Osteoblast (primary cell): ENCODE results near the gene RABGGTB. TPM values are rescaled to one million over a fixed set of nuclear protein-coding genes. Genes with fewer than 3 reads are reported as not detected.

Experiments used
- DNase-seq: peaks from one replicate; pipeline ENCODE4 v3.0.0; 2011; ENCODE audit warnings: low spot score, mixed read lengths; ENCODE audit not compliant: insufficient read length; ENCODE audit errors: missing footprints
- H2AFZ ChIP-seq: 2 replicates; pipeline ENCODE4 v1.6.0; 2011; ENCODE audit warnings: mild to moderate bottlenecking, low read length
- H3K27ac ChIP-seq: 2 replicates; pipeline ENCODE4 v1.5.1; 2011; ENCODE audit warnings: mild to moderate bottlenecking, low read depth, low read length, moderate library complexity
- H3K27me3 ChIP-seq: 2 replicates; pipeline ENCODE4 v1.6.0; 2012; ENCODE audit warnings: mild to moderate bottlenecking, control low read depth, inconsistent platforms, low read length, moderate library complexity; ENCODE audit not compliant: insufficient read depth
- H3K36me3 ChIP-seq: 2 replicates; pipeline ENCODE4 v1.5.1; 2011; ENCODE audit warnings: mild to moderate bottlenecking, low read length, control low read depth, moderate library complexity; ENCODE audit not compliant: insufficient read depth
- H3K4me1 ChIP-seq: 2 replicates; pipeline ENCODE4 v1.5.1; 2011; ENCODE audit warnings: mild to moderate bottlenecking, low read length, control low read depth, moderate library complexity; ENCODE audit not compliant: insufficient read depth
- H3K4me2 ChIP-seq: 2 replicates; pipeline ENCODE4 v1.6.0; 2011; ENCODE audit warnings: mild to moderate bottlenecking, low read length; ENCODE audit not compliant: insufficient read depth
- H3K4me3 ChIP-seq: fragments of 200-600 bp; sonication (generic); 3 replicates; pipeline ENCODE4 v1.5.1; 2012; ENCODE audit warnings: mild to moderate bottlenecking, low read length, inconsistent platforms; ENCODE audit not compliant: insufficient read depth
- H3K79me2 ChIP-seq: 2 replicates; pipeline ENCODE4 v1.6.0; 2012; ENCODE audit warnings: mild to moderate bottlenecking, low read length, control low read depth, inconsistent platforms; ENCODE audit not compliant: insufficient read depth
- H3K9me3 ChIP-seq: 2 replicates; pipeline ENCODE4 v1.5.1; 2011; ENCODE audit warnings: low read depth, low read length, control low read depth
- H4K20me1 ChIP-seq: 2 replicates; pipeline ENCODE4 v1.6.0; 2012; ENCODE audit warnings: mild to moderate bottlenecking, low read length, control low read depth; ENCODE audit not compliant: insufficient read depth
- total RNA-seq: library from RNA; depleted of rRNA; stranded (reverse); fragments of >200 nt; gene quantifications from 2 replicates; pipeline ENCODE4 v1.2.3, GENCODE V29; 2012
- TF ChIP-seq, protein P1 (sequence below): IDR thresholded peaks from 2 replicates; pipeline ENCODE4 v1.5.1; 2011; ENCODE audit warnings: mild to moderate bottlenecking, low read depth, low read length, moderate library complexity; ENCODE audit errors: extremely low read depth

Gene RABGGTB
- total RNA-seq, 1 donor = 76.0 TPM

DNA sequence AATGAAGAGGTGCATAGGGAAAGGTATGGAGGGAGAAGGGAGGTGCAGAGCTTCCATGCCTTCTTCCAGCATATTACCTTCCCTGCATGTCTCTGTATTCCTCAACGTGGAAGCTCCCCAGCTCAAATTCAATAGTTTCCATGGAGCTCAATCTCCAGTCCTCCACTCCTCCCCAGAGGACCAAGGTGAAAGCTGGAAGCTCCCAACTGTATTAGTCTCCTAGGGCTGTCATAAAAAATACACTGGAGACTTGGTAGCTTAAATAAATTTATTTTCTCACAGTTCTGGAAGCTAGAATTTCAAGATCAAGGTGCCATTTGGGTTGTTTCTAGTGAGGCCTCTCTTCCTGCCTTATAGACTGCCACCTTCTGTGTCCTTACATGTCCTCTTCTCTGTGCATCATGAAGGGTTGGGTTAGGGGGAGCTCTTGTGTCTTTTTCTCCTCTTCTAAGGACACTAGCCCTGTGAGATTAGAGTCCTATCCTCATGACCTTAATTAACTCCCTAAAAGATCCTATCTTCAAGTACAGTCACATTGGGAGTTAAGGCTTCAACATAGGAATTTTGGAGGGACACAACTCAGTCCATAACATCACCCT, 21.9 kb upstream of the RABGGTB start:
- TF ChIP-seq, protein P1, sequence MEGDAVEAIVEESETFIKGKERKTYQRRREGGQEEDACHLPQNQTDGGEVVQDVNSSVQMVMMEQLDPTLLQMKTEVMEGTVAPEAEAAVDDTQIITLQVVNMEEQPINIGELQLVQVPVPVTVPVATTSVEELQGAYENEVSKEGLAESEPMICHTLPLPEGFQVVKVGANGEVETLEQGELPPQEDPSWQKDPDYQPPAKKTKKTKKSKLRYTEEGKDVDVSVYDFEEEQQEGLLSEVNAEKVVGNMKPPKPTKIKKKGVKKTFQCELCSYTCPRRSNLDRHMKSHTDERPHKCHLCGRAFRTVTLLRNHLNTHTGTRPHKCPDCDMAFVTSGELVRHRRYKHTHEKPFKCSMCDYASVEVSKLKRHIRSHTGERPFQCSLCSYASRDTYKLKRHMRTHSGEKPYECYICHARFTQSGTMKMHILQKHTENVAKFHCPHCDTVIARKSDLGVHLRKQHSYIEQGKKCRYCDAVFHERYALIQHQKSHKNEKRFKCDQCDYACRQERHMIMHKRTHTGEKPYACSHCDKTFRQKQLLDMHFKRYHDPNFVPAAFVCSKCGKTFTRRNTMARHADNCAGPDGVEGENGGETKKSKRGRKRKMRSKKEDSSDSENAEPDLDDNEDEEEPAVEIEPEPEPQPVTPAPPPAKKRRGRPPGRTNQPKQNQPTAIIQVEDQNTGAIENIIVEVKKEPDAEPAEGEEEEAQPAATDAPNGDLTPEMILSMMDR = no peak

DNA sequence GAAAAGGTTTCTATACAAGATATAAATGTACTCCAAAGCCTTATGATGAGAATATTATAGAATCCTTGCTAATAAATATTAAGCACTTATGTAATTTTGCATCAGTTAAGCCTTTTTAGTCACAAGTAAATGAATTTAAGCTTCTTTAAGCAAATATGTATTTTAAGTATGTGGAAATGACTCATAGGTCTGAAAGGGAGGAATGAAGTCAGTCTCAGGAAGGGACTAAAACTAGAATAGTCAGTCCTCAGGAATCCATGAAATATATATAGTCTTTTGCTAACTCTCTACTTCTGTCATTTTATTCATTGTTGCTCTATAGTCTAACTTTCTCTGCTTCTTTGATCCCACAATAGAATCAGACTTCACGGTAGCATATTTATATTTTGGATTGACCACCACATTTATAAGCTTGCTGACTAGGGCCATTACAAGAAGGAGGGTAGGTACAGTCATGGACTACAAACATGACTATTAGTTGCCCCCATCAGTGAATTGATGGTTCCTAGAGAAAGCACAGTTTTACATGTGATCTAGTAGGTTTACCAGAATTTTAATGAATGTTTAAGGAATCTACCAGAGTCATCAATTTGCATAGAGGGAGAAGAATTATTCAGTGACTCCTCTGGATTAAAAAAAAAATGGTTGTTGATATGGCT, 20.2 kb upstream of the RABGGTB start:
- no peaks in the 10 kb centered on the region for H3K79me2 ChIP-seq
- H3K36me3 ChIP-seq = no peaks in the 10 kb centered on the region
- H2AFZ ChIP-seq = peak overlapping the region; percentile 36
- peak; percentile 49 for DNase-seq
- TF ChIP-seq, protein P1 = no peak
- no peaks in the 10 kb centered on the region for H4K20me1 ChIP-seq
- peaks cover 14% of the 10 kb centered on the region for H3K4me1 ChIP-seq
- H3K27ac ChIP-seq = peak overlapping the region; percentile 60
- peak overlapping the region; percentile 63 for H3K4me2 ChIP-seq
- peak overlapping the region; percentile 11 for H3K4me3 ChIP-seq
- H3K27me3 ChIP-seq = no peaks in the 10 kb centered on the region
- H3K9me3 ChIP-seq = no peaks in the 10 kb centered on the region

More for the DNA sequence above, 21.9 kb upstream of the RABGGTB start:
- Histone ChIP-seq H3K36me3 (no peaks in the 10 kb centered on the region), H3K9me3 (no peaks in the 10 kb centered on the region), H3K79me2 (no peaks in the 10 kb centered on the region), H3K4me2 (no peak overlapping the region), H3K4me1 (peaks cover 14% of the 10 kb centered on the region), H3K4me3 (no peak overlapping the region), H2AFZ (no peak overlapping the region), H4K20me1 (no peaks in the 10 kb centered on the region), H3K27me3 (no peaks in the 10 kb centered on the region), H3K27ac (no peak overlapping the region)
- DNase-seq = no peak

DNA sequence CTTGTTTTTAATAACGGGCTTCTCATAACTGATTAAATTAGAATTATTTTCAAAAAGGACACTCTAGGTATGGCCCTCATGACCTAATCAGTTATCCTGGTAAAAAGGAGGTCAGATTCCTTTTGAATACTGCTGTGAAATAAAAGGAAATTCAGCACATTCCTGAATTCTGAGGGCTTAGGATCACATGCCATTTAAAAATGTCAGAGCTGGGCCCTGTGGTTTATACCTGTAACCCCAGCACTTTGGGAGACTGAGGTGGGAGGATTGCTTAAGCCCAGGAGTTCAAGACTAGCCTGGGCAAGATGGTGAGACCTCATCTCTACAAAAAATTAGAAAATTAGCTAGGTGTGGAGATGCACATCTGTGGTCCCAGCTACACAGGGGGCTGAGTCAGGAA, 18.0 kb upstream of the RABGGTB start:
- Histone ChIP-seq H3K4me1 (peaks cover 14% of the 10 kb centered on the region), H2AFZ (peak overlapping the region; percentile 7), H3K4me2 (no peak overlapping the region), H3K4me3 (no peak overlapping the region), H3K79me2 (no peaks in the 10 kb centered on the region), H3K36me3 (no peaks in the 10 kb centered on the region), H4K20me1 (no peaks in the 10 kb centered on the region), H3K27ac (no peak overlapping the region), H3K9me3 (no peaks in the 10 kb centered on the region), H3K27me3 (no peaks in the 10 kb centered on the region)
- TF ChIP-seq, protein P1 = no peak
- DNase-seq = no peak

DNA sequence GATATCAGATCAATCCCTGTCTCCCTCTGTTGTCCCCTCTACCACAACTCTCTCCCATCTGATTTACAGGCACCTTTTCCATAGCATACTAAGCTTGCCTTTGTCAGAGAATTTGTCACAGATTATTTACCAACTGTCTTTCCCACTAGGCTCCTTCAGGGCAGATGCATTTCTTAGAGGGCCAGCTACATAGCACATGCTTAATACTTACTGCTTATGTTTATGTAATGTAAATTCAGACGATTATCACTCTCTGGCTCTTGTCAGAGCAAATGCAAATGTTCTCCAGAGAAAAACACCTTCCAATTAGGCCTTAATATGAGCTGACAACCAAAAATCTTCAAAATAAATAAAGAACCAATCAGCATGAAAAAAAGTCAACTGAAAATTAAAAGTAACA, 15.3 kb upstream of the RABGGTB start:
- H2AFZ ChIP-seq = no peak overlapping the region
- no peaks in the 10 kb centered on the region for H3K36me3 ChIP-seq
- no peaks in the 10 kb centered on the region for H3K27me3 ChIP-seq
- no peak overlapping the region for H3K27ac ChIP-seq
- no peaks in the 10 kb centered on the region for H3K9me3 ChIP-seq
- TF ChIP-seq, protein P1 = no peak
- H3K79me2 ChIP-seq = no peaks in the 10 kb centered on the region
- no peak overlapping the region for H3K4me2 ChIP-seq
- peaks cover 7% of the 10 kb centered on the region for H3K4me1 ChIP-seq
- no peak for DNase-seq
- no peak overlapping the region for H3K4me3 ChIP-seq
- no peaks in the 10 kb centered on the region for H4K20me1 ChIP-seq
